ENCODE results near the gene TOR1B. TPM values are rescaled to one million over a fixed set of nuclear protein-coding genes. Genes with fewer than 3 reads are reported as not detected.
"Not testable (repeated sequence)": the region's sequence is repeated elsewhere in the genome, so short reads cannot be mapped to it uniquely, and the experiment has no call there.

Gene TOR1B
- polyA plus RNA-seq, 2 donors: 8.8 to 9.7 TPM

GRCh38 chr9:129784970-129785369 lies 18.0 kb upstream of the TOR1B start:
- H3K4me1 ChIP-seq (ENCODE audit: control insufficient read depth in 2 of 2, insufficient read depth in 2 of 2, low read length in 1 of 2); H3K4me3 ChIP-seq (ENCODE audit: low read depth in 1 of 2, low read length in 2 of 2); H3K36me3 ChIP-seq (ENCODE audit: control insufficient read depth in 2 of 2, insufficient read depth in 2 of 2, low read length in 1 of 2); H3K27ac ChIP-seq (ENCODE audit: low read depth in 2 of 2, low read length in 1 of 2); H3K27me3 ChIP-seq (ENCODE audit: control insufficient read depth in 1 of 2, insufficient read depth in 2 of 2, low read length in 2 of 2); H3K9me3 ChIP-seq (ENCODE audit: control insufficient read depth in 2 of 2, insufficient read depth in 1 of 2, low read depth in 1 of 2, low read length in 1 of 2): not testable (repeated sequence)
- 66 to 74% methylated on average over 11 of the region's 11 CpGs for WGBS, 2 donors

GRCh38 chr9:129785866-129786265 lies 17.1 kb upstream of the TOR1B start:
- Histone ChIP-seq H3K36me3 (ENCODE audit: control insufficient read depth in 2 of 2, insufficient read depth in 2 of 2, low read length in 1 of 2) (no peaks in the 10 kb centered on the region), H3K4me3 (ENCODE audit: low read depth in 1 of 2, low read length in 2 of 2) (no peak overlapping the region), H3K27me3 (ENCODE audit: control insufficient read depth in 1 of 2, insufficient read depth in 2 of 2, low read length in 2 of 2) (no peaks in the 10 kb centered on the region), H3K27ac (ENCODE audit: low read depth in 2 of 2, low read length in 1 of 2) (no peak overlapping the region), H3K9me3 (ENCODE audit: control insufficient read depth in 2 of 2, insufficient read depth in 1 of 2, low read depth in 1 of 2, low read length in 1 of 2) (no peaks in the 10 kb centered on the region), H3K4me1 (ENCODE audit: control insufficient read depth in 2 of 2, insufficient read depth in 2 of 2, low read length in 1 of 2) (no peaks in the 10 kb centered on the region)
- 86 to 91% methylated on average over 1 of the region's 1 CpG for WGBS, 2 donors

GRCh38 chr9:129786481-129786880 lies 16.5 kb upstream of the TOR1B start:
- Histone ChIP-seq H3K36me3 (ENCODE audit: control insufficient read depth in 2 of 2, insufficient read depth in 2 of 2, low read length in 1 of 2) (no peaks in the 10 kb centered on the region), H3K4me1 (ENCODE audit: control insufficient read depth in 2 of 2, insufficient read depth in 2 of 2, low read length in 1 of 2) (no peaks in the 10 kb centered on the region), H3K4me3 (ENCODE audit: low read depth in 1 of 2, low read length in 2 of 2) (no peak overlapping the region), H3K27me3 (ENCODE audit: control insufficient read depth in 1 of 2, insufficient read depth in 2 of 2, low read length in 2 of 2) (no peaks in the 10 kb centered on the region), H3K27ac (ENCODE audit: low read depth in 2 of 2, low read length in 1 of 2) (no peak overlapping the region), H3K9me3 (ENCODE audit: control insufficient read depth in 2 of 2, insufficient read depth in 1 of 2, low read depth in 1 of 2, low read length in 1 of 2) (no peaks in the 10 kb centered on the region)
- 80 to 81% methylated on average over 10 of the region's 10 CpGs for WGBS, 2 donors

GRCh38 chr9:129794549-129794948 lies 8.4 kb upstream of the TOR1B start:
- 79 to 82% methylated on average over 8 of the region's 8 CpGs for WGBS, 2 donors
- no peaks in the 10 kb centered on the region for H3K36me3 ChIP-seq (ENCODE audit: control insufficient read depth in 2 of 2, insufficient read depth in 2 of 2, low read length in 1 of 2)

GRCh38 chr9:129796029-129796428 lies 7.0 kb upstream of the TOR1B start:
- H3K27me3 ChIP-seq (ENCODE audit: control insufficient read depth in 1 of 2, insufficient read depth in 2 of 2, low read length in 2 of 2); H3K9me3 ChIP-seq (ENCODE audit: control insufficient read depth in 2 of 2, insufficient read depth in 1 of 2, low read depth in 1 of 2, low read length in 1 of 2); H3K27ac ChIP-seq (ENCODE audit: low read depth in 2 of 2, low read length in 1 of 2); H3K4me1 ChIP-seq (ENCODE audit: control insufficient read depth in 2 of 2, insufficient read depth in 2 of 2, low read length in 1 of 2); H3K4me3 ChIP-seq (ENCODE audit: low read depth in 1 of 2, low read length in 2 of 2); H3K36me3 ChIP-seq (ENCODE audit: control insufficient read depth in 2 of 2, insufficient read depth in 2 of 2, low read length in 1 of 2): not testable (repeated sequence)
- WGBS, 2 donors: 69 to 71% methylated on average over 2 of the region's 2 CpGs

More at GRCh38 chr9:129794549-129794948, 8.4 kb upstream of the TOR1B start:
- no peaks in the 10 kb centered on the region for H3K9me3 ChIP-seq (ENCODE audit: control insufficient read depth in 2 of 2, insufficient read depth in 1 of 2, low read depth in 1 of 2, low read length in 1 of 2)
- H3K27me3 ChIP-seq (ENCODE audit: control insufficient read depth in 1 of 2, insufficient read depth in 2 of 2, low read length in 2 of 2): no peaks in the 10 kb centered on the region
- no peaks in the 10 kb centered on the region for H3K4me1 ChIP-seq (ENCODE audit: control insufficient read depth in 2 of 2, insufficient read depth in 2 of 2, low read length in 1 of 2)
- no peak overlapping the region for H3K4me3 ChIP-seq (ENCODE audit: low read depth in 1 of 2, low read length in 2 of 2)
- H3K27ac ChIP-seq (ENCODE audit: low read depth in 2 of 2, low read length in 1 of 2): no peak overlapping the region

- WGBS, 2 donors: 48 to 52% methylated on average over 6 of the region's 6 CpGs
- Histone ChIP-seq H3K27ac (ENCODE audit: low read depth in 2 of 2, low read length in 1 of 2) (no peak overlapping the region), H3K9me3 (ENCODE audit: control insufficient read depth in 2 of 2, insufficient read depth in 1 of 2, low read depth in 1 of 2, low read length in 1 of 2) (no peaks in the 10 kb centered on the region), H3K27me3 (ENCODE audit: control insufficient read depth in 1 of 2, insufficient read depth in 2 of 2, low read length in 2 of 2) (no peaks in the 10 kb centered on the region), H3K36me3 (ENCODE audit: control insufficient read depth in 2 of 2, insufficient read depth in 2 of 2, low read length in 1 of 2) (no peaks in the 10 kb centered on the region), H3K4me3 (ENCODE audit: low read depth in 1 of 2, low read length in 2 of 2) (no peak overlapping the region), H3K4me1 (ENCODE audit: control insufficient read depth in 2 of 2, insufficient read depth in 2 of 2, low read length in 1 of 2) (peaks cover 2 to 3% of the 10 kb centered on the region in 2 donors)
Observed at GRCh38 chr9:129798973-129799372, 4.0 kb upstream of the TOR1B start.

GRCh38 chr9:129801504-129801903 lies 1.5 kb upstream of the TOR1B start:
- Histone ChIP-seq H3K4me1 (ENCODE audit: control insufficient read depth in 2 of 2, insufficient read depth in 2 of 2, low read length in 1 of 2) (peaks cover 2 to 6% of the 10 kb centered on the region in 2 donors), H3K27ac (ENCODE audit: low read depth in 2 of 2, low read length in 1 of 2) (no peak overlapping the region), H3K4me3 (ENCODE audit: low read depth in 1 of 2, low read length in 2 of 2) (no peak overlapping the region), H3K9me3 (ENCODE audit: control insufficient read depth in 2 of 2, insufficient read depth in 1 of 2, low read depth in 1 of 2, low read length in 1 of 2) (no peaks in the 10 kb centered on the region), H3K36me3 (ENCODE audit: control insufficient read depth in 2 of 2, insufficient read depth in 2 of 2, low read length in 1 of 2) (no peaks in the 10 kb centered on the region), H3K27me3 (ENCODE audit: control insufficient read depth in 1 of 2, insufficient read depth in 2 of 2, low read length in 2 of 2) (no peaks in the 10 kb centered on the region)
- WGBS, 2 donors: 81 to 86% methylated on average over 17 of the region's 17 CpGs

- Histone ChIP-seq H3K4me1 (ENCODE audit: control insufficient read depth in 2 of 2, insufficient read depth in 2 of 2, low read length in 1 of 2) (peaks cover 2 to 6% of the 10 kb centered on the region in 2 donors), H3K9me3 (ENCODE audit: control insufficient read depth in 2 of 2, insufficient read depth in 1 of 2, low read depth in 1 of 2, low read length in 1 of 2) (no peaks in the 10 kb centered on the region), H3K27me3 (ENCODE audit: control insufficient read depth in 1 of 2, insufficient read depth in 2 of 2, low read length in 2 of 2) (no peaks in the 10 kb centered on the region), H3K27ac (ENCODE audit: low read depth in 2 of 2, low read length in 1 of 2) (peak overlapping the region; percentile 78 to 93), H3K4me3 (ENCODE audit: low read depth in 1 of 2, low read length in 2 of 2) (peak overlapping the region; percentile 74 to 98), H3K36me3 (ENCODE audit: control insufficient read depth in 2 of 2, insufficient read depth in 2 of 2, low read length in 1 of 2) (no peaks in the 10 kb centered on the region)
- 0 to 2% methylated on average over 14 of the region's 14 CpGs for WGBS, 2 donors
Observed at GRCh38 chr9:129803676-129804060, 684 bp downstream of the TOR1B start.

- Histone ChIP-seq H3K27ac (ENCODE audit: low read depth in 2 of 2, low read length in 1 of 2) (no peak overlapping the region), H3K27me3 (ENCODE audit: control insufficient read depth in 1 of 2, insufficient read depth in 2 of 2, low read length in 2 of 2) (no peaks in the 10 kb centered on the region), H3K9me3 (ENCODE audit: control insufficient read depth in 2 of 2, insufficient read depth in 1 of 2, low read depth in 1 of 2, low read length in 1 of 2) (no peaks in the 10 kb centered on the region), H3K4me3 (ENCODE audit: low read depth in 1 of 2, low read length in 2 of 2) (no peak overlapping the region), H3K4me1 (ENCODE audit: control insufficient read depth in 2 of 2, insufficient read depth in 2 of 2, low read length in 1 of 2) (peaks cover 2 to 6% of the 10 kb centered on the region in 2 donors), H3K36me3 (ENCODE audit: control insufficient read depth in 2 of 2, insufficient read depth in 2 of 2, low read length in 1 of 2) (peaks cover 0 to 15% of the 10 kb centered on the region in 2 donors)
- WGBS, 2 donors: 64 to 78% methylated on average over 4 of the region's 4 CpGs
Observed at GRCh38 chr9:129806061-129806460, 3.1 kb downstream of the TOR1B start.

GRCh38 chr9:129809346-129809745 lies 6.4 kb downstream of the TOR1B start:
- 86% methylated on average over 11 of the region's 11 CpGs for WGBS, 2 donors
- Histone ChIP-seq H3K4me3 (ENCODE audit: low read depth in 1 of 2, low read length in 2 of 2) (no peak overlapping the region), H3K27ac (ENCODE audit: low read depth in 2 of 2, low read length in 1 of 2) (no peak overlapping the region), H3K27me3 (ENCODE audit: control insufficient read depth in 1 of 2, insufficient read depth in 2 of 2, low read length in 2 of 2) (no peaks in the 10 kb centered on the region), H3K9me3 (ENCODE audit: control insufficient read depth in 2 of 2, insufficient read depth in 1 of 2, low read depth in 1 of 2, low read length in 1 of 2) (no peaks in the 10 kb centered on the region), H3K36me3 (ENCODE audit: control insufficient read depth in 2 of 2, insufficient read depth in 2 of 2, low read length in 1 of 2) (peaks cover 4 to 21% of the 10 kb centered on the region in 2 donors), H3K4me1 (ENCODE audit: control insufficient read depth in 2 of 2, insufficient read depth in 2 of 2, low read length in 1 of 2) (no peaks in the 10 kb centered on the region)

All from esophagus (tissue), 2 donors.